ENCODE results near the gene SCO2. TPM values are rescaled to one million over a fixed set of nuclear protein-coding genes. Genes with fewer than 3 reads are reported as not detected.

SCO2 gene
- total and polyA plus RNA-seq, 2 of the 13 experiments (the other 11 are each of a cell fraction or from before 2014, with no cell fraction given): 0.32 to 3.7 TPM

DNA sequence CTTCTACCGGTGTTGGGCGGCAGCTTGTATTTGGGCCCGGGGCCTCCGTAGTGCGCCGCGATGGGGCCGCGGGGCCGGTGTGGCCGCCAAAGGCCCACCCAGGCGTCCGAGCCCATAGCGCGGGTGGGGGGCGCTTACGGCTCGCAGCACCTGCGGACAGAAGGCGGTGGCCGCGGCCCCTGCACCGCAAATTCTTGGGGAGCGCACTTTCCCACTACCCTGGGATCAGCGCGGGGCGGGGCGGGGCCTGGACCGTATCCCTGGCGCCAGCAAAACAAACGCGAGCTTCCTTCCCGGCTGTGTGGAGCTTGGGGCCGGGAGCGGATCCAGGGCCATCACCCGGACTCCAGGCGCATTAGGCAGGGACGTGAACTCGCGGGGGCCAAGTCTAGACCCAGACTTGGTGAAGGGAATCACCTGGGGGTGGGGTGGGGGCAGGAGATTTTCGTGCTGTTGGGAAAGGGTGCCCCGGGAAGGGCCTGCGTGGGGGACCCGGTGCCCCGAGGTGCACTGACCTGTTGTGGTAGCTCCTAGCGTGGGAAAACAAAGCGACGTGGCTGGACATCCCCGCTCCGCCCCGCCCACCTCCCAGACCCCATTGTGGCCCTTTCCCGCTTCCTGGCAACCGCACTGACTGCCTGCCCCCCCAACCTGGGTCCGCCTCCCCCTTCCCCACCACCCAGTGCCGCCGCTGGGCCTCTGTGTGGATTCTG lies 6.7 kb upstream of the SCO2 start (continued):
- TF ChIP-seq SPEN (CRISPR knock-in tag; IDR thresholded peaks at IDR 0.05; ENCODE audit: low read depth): no peak
- TF ChIP-seq, protein P1, sequence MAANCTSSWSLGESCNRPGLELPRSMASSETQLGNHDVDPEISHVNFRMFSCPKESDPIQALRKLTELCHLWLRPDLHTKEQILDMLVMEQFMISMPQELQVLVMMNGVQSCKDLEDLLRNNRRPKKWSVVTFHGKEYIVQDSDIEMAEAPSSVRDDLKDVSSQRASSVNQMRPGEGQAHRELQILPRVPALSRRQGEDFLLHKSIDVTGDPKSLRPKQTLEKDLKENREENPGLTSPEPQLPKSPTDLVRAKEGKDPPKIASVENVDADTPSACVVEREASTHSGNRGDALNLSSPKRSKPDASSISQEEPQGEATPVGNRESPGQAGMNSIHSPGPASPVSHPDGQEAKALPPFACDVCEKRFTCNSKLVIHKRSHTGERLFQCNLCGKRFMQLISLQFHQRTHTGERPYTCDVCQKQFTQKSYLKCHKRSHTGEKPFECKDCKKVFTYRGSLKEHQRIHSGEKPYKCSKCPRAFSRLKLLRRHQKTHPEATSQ (CRISPR knock-in tag; IDR thresholded peaks at IDR 0.05; ENCODE audit: borderline replicate concordance): no peak
- TF ChIP-seq GABPB1 (CRISPR knock-in tag; IDR thresholded peaks at IDR 0.05): peak; percentile 56; the same call in 1 of the 2 replicates
- peak; percentile 84 for TF ChIP-seq AGO1 (IDR thresholded peaks at IDR 0.05; ENCODE audit: low read depth, low read length, poor library complexity, severe bottlenecking)
- TF ChIP-seq, protein P2, sequence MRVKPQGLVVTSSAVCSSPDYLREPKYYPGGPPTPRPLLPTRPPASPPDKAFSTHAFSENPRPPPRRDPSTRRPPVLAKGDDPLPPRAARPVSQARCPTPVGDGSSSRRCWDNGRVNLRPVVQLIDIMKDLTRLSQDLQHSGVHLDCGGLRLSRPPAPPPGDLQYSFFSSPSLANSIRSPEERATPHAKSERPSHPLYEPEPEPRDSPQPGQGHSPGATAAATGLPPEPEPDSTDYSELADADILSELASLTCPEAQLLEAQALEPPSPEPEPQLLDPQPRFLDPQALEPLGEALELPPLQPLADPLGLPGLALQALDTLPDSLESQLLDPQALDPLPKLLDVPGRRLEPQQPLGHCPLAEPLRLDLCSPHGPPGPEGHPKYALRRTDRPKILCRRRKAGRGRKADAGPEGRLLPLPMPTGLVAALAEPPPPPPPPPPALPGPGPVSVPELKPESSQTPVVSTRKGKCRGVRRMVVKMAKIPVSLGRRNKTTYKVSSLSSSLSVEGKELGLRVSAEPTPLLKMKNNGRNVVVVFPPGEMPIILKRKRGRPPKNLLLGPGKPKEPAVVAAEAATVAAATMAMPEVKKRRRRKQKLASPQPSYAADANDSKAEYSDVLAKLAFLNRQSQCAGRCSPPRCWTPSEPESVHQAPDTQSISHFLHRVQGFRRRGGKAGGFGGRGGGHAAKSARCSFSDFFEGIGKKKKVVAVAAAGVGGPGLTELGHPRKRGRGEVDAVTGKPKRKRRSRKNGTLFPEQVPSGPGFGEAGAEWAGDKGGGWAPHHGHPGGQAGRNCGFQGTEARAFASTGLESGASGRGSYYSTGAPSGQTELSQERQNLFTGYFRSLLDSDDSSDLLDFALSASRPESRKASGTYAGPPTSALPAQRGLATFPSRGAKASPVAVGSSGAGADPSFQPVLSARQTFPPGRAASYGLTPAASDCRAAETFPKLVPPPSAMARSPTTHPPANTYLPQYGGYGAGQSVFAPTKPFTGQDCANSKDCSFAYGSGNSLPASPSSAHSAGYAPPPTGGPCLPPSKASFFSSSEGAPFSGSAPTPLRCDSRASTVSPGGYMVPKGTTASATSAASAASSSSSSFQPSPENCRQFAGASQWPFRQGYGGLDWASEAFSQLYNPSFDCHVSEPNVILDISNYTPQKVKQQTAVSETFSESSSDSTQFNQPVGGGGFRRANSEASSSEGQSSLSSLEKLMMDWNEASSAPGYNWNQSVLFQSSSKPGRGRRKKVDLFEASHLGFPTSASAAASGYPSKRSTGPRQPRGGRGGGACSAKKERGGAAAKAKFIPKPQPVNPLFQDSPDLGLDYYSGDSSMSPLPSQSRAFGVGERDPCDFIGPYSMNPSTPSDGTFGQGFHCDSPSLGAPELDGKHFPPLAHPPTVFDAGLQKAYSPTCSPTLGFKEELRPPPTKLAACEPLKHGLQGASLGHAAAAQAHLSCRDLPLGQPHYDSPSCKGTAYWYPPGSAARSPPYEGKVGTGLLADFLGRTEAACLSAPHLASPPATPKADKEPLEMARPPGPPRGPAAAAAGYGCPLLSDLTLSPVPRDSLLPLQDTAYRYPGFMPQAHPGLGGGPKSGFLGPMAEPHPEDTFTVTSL (CRISPR knock-in tag; IDR thresholded peaks at IDR 0.05; ENCODE audit: borderline replicate concordance): no peak
- TF ChIP-seq CENPBD1 (CRISPR knock-in tag; IDR thresholded peaks at IDR 0.05; ENCODE audit: borderline replicate concordance, low read depth): no peak
- no peak for TF ChIP-seq IKZF4 (CRISPR knock-in tag; IDR thresholded peaks at IDR 0.05; ENCODE audit: borderline replicate concordance, low read depth, not compliant biosample characterization)
- TF ChIP-seq, protein P3, sequence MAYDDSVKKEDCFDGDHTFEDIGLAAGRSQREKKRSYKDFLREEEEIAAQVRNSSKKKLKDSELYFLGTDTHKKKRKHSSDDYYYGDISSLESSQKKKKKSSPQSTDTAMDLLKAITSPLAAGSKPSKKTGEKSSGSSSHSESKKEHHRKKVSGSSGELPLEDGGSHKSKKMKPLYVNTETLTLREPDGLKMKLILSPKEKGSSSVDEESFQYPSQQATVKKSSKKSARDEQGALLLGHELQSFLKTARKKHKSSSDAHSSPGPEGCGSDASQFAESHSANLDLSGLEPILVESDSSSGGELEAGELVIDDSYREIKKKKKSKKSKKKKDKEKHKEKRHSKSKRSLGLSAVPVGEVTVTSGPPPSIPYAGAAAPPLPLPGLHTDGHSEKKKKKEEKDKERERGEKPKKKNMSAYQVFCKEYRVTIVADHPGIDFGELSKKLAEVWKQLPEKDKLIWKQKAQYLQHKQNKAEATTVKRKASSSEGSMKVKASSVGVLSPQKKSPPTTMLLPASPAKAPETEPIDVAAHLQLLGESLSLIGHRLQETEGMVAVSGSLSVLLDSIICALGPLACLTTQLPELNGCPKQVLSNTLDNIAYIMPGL (CRISPR knock-in tag; IDR thresholded peaks at IDR 0.05; ENCODE audit: borderline replicate concordance in 1 of 2, low read depth in 1 of 2): peak in 1 of 2 experiments; percentile 33; a peak in 1 of 4 replicates
- peak; percentile 16; the same call in 1 of the 2 replicates for TF ChIP-seq MTERF4 (CRISPR knock-in tag; IDR thresholded peaks at IDR 0.05)
- TF ChIP-seq PLRG1 (conservative IDR thresholded peaks at IDR 0.05): no peak
- no peak for TF ChIP-seq ZNF629 (CRISPR knock-in tag; conservative IDR thresholded peaks at IDR 0.05)
- TF ChIP-seq CEBPB (IDR thresholded peaks at IDR 0.05; ENCODE audit: borderline replicate concordance, low read depth, low read length): no peak
- peak; percentile 23; the same call in 1 of the 2 replicates for TF ChIP-seq SAP130 (CRISPR knock-in tag; IDR thresholded peaks at IDR 0.05; ENCODE audit: low read depth)
- peak; percentile 50; the same call in 1 of the 2 replicates for TF ChIP-seq ZFP90 (CRISPR knock-in tag; IDR thresholded peaks at IDR 0.05; ENCODE audit: borderline replicate concordance)
- TF ChIP-seq KLF13 (CRISPR knock-in tag; IDR thresholded peaks at IDR 0.05): no peak
- TF ChIP-seq, protein P4, sequence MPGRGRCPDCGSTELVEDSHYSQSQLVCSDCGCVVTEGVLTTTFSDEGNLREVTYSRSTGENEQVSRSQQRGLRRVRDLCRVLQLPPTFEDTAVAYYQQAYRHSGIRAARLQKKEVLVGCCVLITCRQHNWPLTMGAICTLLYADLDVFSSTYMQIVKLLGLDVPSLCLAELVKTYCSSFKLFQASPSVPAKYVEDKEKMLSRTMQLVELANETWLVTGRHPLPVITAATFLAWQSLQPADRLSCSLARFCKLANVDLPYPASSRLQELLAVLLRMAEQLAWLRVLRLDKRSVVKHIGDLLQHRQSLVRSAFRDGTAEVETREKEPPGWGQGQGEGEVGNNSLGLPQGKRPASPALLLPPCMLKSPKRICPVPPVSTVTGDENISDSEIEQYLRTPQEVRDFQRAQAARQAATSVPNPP (CRISPR knock-in tag; IDR thresholded peaks at IDR 0.05): no peak

Measured in HepG2 (cell line).